ELF-1 (cell line): ENCODE measurements around the gene NBPF1.
A peak's percentile ranks its signal among the peaks of the same experiment; 100 is the strongest.
"Not testable (repeated sequence)": the region's sequence is repeated elsewhere in the genome, so short reads cannot be mapped to it uniquely, and the experiment has no call there.

Experiments
- DNase-seq: peaks from one replicate; pipeline ENCODE4 v3.0.0-alpha.2; 2016; ENCODE audit warnings: low read depth, low spot score

NBPF1 gene

DNA sequence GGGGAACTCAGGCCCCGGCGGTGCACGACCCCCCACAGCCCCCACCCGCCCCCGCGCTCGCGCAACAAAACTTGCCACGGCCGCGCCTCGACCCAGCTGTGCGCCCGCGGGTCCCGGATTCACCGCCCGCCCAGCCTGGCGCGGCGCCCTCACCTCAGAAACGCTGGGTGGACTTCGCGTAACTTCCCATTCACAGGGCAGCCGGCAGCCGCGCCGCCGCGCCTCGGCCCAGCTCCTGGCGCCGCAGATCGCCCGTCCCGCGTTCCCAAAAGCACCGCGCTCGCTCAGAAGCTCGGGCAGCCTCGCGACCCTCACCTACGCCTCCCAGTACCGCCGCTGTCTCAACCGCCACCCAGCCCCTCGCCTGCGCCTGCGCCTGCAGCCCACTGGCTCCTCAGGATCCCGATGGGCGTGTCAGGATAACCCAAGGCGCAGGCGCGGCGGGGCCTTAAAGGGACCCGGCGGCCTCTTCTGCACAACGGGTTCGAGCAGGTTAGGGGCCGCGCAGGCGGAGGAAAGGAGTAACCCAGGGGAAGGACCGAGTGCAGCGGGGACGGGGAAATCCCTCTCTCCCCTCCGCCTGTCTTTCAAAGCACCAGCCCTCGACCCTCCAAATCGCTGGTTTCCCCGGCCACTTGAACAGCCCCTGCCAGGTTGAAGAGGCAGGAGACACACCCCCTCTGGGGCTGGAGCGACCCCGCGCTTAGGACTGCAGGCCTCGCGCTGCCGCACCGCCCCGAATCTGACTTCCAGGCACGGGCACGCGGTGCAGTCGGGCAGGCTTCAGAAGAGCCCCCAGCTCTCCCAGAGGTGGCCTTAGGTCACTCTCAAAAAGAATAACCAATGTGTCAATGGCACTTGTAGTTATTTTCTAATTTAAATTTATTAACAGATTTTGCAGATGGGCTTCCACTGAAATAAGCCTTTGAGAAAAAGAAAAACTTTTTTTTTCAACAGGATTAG, at the start of gene NBPF1:
Gene NBPF1 (minus strand): TSS at position 380 of the 963 bp plus-strand sequence.
- DNase-seq: peak; percentile 100

DNA sequence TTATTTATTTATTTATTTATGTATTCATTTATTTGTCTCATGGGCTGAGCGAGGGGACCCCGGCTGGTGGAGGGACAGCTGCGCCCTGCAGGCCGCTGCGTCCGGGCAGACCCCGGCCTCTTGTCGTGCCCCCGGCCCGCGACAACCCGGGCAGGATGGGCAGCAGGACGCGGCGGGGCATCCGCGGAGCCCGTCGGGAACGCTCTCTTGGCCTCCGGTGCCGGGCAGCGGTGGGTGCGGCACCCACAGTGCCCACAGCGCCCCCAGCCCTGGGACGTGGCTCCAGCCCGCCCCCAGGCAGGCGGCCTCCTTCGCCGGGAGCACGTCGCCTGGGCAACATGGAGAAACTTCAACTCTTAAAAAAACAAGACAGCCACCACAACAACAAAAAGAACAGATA, 44.9 kb upstream of the NBPF1 start:
- not testable (repeated sequence) for DNase-seq

DNA sequence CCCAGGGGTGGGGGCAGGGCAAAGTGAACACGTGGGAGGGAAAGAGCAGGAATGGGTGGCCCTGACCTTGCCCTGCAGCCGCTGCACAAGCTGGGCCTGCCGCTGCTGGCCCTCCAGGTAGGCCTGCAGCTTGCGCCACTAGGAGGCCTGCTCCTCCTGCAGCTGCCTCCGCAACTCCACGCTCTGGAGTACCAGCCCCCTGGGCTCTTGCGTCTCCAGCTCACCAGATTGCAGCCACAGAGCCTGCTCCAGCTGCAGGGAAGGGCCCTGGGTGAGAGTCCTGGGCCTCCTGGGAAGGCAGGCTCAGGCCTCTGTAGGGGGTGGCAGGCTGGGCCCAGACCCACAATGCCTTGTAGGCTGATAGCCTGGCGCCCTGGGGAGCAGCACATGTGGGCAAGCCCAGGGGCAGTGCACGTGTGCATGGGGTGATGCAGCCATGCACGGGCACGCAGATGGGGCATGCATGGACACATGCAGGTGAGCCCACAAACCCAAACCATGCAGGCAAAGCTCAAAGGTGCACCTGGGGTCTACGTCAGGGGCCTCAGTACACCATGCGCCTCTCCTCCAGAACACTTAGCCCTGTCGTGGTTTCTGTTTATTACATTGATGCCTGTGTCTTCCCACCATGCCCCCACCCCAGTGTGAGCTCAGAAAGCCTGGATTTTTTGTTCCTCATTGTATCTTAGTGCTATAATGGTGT, 43.8 kb upstream of the NBPF1 start:
- DNase-seq: not testable (repeated sequence)

DNA sequence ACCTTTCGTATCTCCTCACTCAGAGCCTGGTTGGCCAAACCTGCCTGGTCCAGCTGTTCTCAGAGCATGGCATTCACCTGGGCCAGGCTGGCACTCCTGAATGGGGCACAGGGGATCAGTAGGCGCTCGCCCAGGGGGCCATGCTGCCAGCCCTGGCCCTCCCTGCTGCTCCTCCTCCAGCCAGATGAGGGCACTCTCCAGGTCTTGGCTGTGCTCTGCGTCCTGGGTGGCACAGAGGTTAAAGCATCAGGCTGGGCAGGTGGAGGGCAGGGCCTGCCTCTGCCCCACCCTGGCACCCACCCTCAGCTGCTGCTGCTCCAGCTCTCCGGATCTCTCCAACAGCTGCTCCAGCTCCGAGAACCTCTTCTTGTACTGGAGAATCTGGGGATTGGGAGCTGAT, 43.2 kb upstream of the NBPF1 start:
- DNase-seq: not testable (repeated sequence)

DNA sequence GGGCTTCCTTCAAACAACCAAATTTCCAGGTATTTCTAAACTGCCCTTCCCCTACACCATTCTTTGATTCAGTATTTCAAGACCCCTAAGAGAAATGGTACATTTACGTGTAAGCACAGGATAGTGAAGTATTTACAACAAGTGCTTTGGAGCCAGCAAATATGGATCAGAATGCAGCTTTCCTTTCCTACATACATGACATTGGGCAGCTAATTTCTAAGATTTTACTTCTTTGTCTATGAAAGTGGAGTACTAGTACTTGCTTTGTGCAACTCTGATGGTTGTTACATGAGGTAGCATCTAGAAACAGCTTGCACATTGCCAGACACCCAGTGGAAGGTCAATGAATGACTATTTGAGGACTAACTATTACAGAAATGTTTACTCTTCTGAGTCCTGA, 38.2 kb upstream of the NBPF1 start:
- DNase-seq: not testable (repeated sequence)

DNA sequence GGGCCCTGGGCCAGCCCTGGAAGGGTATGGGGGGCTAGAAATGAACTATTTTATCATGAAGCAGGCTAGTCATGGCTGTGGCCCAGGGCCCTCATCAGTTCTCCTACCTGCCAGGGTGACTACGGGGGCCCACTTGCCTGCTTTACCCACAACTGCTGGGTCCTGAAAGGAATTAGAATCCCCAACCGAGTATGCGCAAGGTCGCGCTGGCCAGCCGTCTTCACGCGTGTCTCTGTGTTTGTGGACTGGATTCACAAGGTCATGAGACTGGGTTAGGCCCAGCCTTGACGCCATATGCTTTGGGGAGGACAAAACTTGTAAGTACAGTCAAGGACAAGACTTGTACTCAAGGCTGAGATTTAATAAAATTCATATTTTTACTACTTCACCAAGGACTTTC, 36.6 kb upstream of the NBPF1 start:
- DNase-seq: not testable (repeated sequence)

DNA sequence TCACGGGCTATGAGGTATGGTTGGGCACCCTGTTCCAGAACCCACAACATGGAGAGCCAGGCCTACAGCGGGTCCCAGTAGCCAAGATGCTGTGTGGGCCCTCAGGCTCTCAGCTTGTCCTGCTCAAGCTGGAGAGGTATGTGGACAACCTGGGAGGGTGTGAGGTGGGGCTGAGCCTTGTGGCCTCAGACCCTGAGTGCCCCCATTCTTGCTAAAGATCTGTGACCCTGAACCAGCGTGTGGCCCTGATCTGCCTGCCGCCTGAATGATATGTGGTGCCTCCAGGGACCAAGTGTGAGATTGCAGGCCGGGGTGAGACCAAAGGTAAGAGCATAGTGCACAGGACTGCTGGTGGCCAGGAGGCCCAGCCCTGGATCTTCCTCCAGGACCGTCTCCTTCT, 36.0 kb upstream of the NBPF1 start:
- DNase-seq: not testable (repeated sequence)

DNA sequence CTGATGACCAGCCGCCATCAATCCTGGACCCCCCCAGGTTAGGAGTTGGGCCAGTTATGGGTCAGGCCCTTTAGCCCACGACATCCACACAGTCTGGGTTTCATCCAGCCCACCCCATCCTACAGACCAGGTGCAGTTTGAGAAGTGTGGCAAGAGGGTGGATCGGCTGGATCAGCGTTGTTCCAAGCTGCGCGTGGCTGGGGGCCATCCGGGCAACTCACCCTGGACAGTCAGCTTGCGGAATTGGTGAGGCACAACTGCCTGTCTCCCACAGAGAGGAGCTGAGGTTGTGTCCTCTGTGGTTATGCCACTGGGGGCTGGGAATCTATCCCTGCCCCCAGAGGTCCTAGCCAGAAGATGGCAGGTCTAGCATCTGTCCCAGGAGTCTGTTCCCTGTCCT, 35.4 kb upstream of the NBPF1 start:
- DNase-seq: not testable (repeated sequence)

DNA sequence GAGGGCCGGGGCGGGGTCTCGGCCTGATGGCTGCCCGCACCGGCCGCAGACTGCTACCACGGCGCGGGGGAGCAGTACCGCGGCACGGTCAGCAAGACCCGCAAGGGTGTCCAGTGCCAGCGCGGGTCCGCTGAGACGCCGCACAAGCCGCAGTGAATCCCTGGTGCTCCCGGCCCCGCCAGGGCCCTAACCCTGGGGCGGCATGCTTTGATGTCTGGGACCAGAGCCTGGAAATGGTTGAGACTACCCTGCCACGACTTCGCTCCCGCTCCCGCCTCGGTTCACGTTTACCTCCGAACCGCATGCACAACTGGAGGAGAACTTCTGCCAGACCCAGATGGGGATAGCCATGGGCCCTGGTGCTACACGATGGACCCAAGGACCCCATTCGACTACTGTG, 34.9 kb upstream of the NBPF1 start:
- DNase-seq: peak; percentile 32

DNA sequence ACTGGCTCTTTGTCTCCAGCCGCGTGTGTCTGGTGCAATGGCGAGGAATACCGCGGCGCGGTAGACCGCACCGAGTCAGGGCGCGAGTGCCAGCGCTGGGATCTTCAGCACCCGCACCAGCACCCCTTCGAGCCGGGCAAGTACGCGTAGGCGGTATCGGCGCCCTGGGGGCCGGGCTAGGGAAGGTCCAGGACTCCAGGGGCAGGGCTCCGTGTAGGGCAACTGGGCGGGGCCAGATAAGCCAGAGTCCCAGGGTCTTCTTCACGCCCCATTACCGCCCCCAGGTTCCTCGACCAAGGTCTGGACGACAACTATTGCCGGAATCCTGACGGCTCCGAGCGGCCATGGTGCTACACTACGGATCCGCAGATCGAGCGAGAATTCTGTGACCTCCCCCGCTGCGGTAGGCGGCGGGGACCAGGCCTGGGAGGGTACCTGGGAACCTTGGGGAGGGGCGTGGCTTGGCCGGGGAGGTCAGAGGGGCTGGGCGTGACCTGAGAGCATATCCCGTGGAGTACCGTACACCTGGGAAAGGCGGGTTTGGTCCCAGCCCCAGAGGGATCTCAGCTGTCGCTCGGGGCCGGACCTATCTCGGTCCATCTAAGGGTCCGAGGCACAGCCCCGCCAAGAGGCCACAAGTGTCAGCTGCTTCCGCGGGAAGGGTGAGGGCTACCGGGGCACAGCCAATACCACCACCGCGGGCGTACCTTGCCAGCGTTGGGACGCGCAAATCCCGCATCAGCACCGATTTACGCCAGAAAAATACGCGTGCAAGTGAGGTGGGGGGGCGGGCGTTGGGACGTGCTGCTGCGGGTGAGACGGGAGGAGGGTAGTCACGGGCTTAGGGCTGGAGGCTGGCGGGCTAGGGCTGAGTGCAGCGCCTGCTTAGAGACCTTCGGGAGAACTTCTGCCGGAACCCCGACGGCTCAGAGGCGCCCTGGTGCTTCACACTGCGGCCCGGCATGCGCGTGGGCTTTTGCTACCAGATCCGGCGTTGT, 34.1 kb upstream of the NBPF1 start:
- DNase-seq: not testable (repeated sequence)

DNA sequence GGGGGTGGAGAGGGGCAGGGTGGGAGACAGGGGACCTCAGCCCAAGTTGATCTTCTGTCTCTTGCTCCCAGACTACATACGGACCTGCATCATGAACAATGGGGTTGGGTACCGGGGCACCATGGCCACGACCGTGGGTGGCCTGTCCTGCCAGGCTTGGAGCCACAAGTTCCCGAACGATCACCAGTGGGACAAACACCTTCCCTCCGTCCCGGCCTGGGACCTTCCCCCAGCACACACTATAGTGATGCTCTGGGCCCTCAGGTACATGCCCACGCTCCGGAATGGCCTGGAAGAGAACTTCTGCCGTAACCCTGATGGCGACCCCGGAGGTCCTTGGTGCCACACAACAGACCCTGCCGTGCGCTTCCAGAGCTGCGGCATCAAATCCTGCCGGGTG, 33.4 kb upstream of the NBPF1 start:
- DNase-seq: not testable (repeated sequence)

DNA sequence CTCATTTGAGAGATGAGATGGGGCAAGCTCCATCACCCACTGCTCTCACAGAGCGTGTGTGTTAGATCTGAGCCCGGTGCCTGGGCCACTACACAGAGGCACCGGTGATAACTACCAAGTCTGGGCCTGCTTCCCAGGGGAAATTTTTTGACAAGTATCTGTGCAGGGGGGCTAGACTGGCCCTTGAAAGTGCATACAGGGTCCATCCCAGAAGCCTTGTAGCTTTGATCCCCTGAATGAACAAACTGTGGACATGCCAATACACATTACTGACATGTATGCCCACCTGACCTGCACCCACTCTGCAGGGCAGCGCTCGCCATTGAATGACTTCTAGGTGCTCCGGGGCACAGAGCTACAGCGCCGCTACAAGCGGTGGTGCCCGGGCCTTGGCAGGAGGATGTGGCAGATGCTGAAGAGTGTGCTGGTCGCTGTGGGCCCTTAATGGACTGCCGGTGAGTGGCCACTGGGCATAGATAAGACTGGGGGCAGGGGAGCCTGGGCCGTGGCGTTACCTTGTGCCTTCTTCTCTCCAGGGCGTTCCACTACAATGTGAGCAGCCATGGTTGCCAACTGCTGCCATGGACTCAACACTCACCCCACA, 32.8 kb upstream of the NBPF1 start:
- not testable (repeated sequence) for DNase-seq

DNA sequence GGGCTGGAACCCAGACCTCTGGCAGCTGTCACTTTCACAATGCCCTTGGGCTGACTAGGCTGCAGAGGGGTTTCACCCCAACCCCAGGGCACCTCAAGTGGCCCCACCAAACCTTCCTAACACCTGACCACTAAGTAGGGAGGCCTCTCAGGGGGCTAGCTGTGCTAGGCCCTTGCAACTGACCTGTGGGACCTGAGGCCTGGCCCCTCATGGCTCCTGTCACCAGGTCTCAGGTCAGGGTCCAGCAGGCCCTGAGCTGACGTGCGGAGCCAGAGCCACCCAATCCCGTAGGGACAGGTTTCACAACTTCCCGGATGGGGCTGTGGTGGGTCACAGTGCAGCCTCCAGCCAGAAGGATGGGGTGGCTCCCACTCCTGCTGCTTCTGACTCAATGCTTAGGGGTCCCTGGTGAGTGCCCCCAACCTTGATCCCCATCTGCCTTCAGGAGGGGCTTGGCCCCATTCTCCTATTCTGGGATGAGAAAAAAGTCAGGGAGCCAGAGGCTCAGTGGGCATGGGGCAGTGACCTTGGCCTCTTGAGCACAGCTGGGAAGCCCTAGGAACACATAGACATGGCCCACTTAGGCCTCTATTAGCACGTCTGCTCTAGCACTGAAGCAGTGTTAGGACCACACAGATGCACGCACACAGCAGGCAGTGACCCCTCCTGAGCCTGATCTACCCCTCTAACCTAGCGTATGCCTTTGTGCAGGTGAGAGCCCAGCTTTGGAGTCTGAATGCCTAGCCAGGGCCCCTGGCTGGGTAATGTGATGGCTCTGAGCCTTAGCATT, 32.1 kb upstream of the NBPF1 start:
- peak; percentile 35 for DNase-seq

DNA sequence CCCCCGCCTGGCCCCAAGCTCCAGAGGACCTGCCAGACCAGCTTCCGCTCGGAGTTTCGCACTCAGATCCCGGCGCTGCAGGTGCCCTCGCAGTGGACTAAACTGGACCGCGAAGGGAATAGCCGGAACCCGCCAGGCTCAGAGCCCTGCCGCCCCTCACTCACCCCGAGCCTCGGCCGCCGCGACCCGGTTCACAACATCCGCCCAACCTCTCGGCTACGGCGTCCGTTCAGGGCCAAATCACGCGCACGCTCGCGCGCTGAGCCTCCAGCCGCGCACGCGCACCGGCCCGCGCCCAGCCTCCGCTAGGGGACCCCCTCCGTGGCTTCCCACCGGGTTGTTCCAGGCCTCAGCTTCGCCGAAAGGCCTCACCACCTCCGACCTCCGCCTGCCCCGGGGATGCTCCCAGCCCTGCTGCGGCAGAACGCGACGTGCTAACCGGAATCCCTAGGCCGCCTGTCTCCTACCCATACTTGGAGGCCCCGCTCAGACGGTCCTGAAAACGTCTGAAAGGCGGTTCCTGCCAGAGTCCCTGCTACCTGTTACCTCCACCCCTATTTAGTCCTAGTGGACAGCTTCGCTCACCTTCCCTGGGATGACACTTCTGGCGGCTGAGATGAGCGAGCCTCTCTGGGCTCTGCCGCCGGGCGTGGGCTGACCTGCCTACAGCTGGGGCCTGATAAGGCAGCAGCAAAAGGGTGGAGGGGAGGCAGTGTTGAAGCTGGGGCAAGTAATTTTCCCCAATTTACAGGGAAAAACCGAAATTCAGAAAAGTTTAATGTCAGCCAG, 31.3 kb upstream of the NBPF1 start:
- peak; percentile 99 for DNase-seq

DNA sequence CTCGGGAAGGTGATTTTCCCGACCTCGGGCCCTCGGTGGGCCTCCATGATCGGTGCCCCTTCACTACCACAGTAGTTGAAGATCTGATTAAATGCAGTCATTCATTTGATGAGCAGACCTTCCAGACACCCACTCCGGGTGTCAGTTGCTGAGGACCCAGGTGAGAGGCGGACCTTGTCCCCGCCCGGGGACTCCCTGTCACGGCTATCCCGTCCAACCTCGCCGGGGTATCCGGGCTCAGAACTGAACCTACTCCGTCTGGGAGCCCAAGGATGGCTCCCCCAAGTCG, 30.8 kb upstream of the NBPF1 start:
- DNase-seq: no peak

DNA sequence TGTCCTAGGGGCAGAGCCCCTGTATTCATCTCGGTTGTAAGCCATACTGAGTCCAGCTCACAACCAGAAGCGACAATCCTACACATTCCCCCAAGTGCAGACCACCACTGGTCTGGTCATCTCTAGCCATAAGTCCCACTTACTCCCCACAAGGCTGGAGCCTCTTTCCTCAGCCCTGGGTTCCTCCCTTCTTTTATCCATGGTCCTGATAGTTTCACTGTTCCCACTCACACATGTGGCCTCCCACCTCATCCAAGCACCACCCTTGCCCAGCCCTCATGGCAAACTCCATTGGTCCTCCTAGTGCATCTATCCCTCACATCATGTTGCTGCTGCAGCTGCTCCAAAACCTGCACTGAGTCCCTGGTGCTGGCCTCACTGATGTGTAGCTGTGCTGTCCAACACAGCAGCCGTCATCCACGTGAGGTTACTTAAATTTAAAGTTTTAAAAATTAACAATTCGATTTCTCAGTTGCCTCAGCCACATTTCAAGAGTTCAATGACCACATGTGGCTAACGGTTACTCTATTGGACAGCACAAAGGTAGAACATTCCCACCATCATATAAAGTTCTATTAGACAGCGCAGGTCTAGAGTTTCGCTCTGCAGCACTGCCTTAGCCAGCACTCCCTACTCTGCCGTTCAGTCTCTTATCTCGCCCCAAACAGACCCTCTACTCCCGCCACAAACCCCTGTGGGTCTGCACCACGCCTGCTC, 30.3 kb upstream of the NBPF1 start:
- DNase-seq: not testable (repeated sequence)

DNA sequence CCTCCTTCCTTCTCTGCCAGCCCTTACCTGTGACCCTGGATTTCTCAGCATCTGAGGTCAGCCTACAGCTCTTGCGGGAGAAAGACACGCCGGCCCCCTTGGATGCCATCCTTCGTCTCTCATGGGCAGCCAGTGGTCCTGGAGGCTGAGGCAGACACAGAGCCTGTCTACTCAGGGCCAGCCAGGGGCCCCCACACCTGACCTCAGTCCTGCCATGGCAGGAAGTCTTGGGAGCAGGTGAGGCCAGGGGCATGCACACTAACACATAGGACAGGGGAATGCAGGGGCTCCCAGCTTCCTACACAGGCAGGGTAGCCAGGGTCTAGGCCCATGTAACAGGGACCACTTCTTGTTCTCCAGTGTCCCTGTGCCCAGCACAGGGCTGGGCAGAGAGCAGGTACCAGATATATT, 29.6 kb upstream of the NBPF1 start:
- not testable (repeated sequence) for DNase-seq

DNA sequence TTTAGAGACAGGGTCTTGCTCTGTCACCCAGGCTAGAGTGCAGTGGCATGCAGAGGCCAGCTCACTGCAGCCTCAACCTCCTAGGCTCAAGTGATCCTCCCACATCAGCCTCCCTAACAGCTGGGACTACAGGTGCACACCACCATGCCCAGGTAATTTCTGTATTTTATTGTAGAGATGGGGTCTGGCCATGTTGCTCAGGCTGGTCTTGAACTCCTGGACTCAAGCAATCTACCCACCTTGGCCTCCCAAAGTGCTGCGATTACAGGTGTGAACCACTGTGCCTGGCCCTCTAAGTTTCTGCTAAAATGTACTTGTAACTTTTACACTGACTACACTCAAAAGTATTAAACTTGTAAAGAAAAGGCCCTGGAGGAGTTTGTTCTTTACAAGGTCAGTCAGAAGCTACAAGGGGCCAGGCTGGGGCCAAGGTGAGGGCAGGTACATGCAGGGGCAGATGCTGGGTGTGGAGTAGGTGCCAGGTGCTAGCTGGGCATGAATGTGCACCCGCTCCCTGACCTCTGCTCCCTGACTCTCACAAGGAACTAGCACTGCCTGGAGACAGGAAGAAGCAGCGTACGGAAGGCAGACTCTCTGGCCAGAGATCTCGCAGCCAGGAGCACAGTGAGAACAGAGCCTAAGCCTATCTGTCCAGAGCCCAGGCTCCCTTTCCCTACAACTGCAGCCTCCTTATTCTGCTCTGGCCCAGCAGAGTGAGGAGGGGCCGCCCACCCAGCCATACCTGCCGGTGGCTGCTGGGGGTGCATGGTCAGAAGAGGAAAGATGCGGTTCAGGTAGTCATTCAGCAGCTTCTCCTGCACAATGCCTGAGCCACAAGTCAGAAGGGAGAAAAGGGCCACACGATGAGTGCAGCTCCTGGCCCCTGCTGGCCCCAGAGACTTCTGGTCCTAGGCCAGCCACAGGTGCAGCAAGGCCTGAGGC, 28.9 kb upstream of the NBPF1 start:
- DNase-seq: not testable (repeated sequence)
